IPS-18c (cell line): Measurements from ENCODE around the gene OR14K1.
"Not testable (repeated sequence)": the region's sequence is repeated elsewhere in the genome, so short reads cannot be mapped to it uniquely, and the experiment has no call there.

Source experiments
- H3K4me3 ChIP-seq: 2 replicates; pipeline ENCODE4 v1.7.0; 2013; ENCODE audit warnings: low read depth, mild to moderate bottlenecking, low read length, moderate library complexity; ENCODE audit not compliant: insufficient read depth
- H3K9me3 ChIP-seq: one replicate; pipeline ENCODE4 v1.6.1; 2013; ENCODE audit warnings: mild to moderate bottlenecking, low read length, moderate library complexity; ENCODE audit not compliant: control insufficient read depth, insufficient read depth

The OR14K1 gene

DNA sequence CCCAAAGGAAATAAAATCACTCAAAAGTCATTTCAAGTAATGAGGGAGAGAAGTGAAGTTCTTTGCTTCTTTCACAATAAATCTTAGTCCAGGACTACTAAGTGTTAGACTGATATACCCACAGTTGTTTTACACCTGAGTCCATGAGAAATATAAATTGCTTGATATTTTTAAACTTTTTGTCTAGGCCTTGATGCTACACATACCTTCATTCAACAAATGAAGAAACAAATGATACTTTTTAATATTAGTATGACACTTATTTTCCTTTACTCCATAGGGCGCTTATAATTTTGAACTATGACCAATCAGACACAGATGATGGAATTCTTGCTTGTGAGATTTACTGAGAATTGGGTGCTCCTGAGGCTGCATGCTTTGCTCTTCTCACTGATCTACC lies at the start of gene OR14K1:
OR14K1 (plus strand) TSS at position 301 of the 400 bp plus-strand sequence; CDS start at position 301, 0 bp downstream.
- H3K9me3 ChIP-seq, result no peaks in the 10 kb centered on the region

GRCh38 chr1:247701338-247701737 lies 37.1 kb upstream of the OR14K1 start:
- H3K4me3 ChIP-seq, result no peak overlapping the region
- H3K9me3 ChIP-seq, result no peaks in the 10 kb centered on the region

More for the DNA sequence above, at the start of gene OR14K1:
- H3K4me3 ChIP-seq, result no peak within 1 kb of the TSS

DNA sequence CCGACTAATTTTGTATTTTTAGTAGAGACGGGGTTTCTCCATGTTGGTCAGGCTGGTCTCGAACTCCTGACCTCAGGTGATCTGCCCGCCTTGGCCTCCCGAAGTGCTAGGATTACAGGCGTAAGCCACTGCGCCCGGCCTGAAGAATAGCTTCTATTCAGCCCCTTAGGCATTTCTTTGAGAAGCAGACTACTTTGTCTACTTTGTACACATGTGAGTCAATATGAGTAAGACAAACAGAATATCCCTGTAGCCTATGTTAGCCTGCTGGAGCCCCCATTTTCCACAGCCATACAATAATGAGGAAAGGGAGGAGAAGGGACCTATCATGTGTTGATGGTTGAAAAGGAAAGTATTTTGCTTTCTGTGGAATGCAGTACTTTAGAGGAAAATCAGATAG lies 27.7 kb upstream of the OR14K1 start:
- not testable (repeated sequence) for H3K4me3 ChIP-seq, H3K9me3 ChIP-seq

DNA sequence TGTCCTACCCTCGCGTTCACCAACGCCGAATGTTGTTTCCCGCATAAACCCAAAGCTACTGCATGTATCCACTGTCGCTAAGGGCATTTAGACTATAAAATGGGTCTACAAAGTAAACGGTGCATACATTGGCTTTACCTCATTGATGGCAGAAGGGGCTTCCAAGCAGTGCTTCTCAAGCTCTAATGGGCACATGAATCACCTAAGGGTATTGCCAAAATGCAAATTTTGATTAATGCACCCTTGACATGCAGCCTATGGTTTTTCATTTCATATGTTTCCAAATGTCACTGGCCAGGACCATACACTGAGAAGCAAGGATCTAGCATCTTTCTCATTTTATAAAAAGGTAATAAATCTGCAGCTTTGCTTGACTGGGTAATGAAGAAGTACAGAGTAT lies 24.7 kb upstream of the OR14K1 start:
- Histone ChIP-seq H3K9me3 (no peaks in the 10 kb centered on the region), H3K4me3 (no peak overlapping the region)

DNA sequence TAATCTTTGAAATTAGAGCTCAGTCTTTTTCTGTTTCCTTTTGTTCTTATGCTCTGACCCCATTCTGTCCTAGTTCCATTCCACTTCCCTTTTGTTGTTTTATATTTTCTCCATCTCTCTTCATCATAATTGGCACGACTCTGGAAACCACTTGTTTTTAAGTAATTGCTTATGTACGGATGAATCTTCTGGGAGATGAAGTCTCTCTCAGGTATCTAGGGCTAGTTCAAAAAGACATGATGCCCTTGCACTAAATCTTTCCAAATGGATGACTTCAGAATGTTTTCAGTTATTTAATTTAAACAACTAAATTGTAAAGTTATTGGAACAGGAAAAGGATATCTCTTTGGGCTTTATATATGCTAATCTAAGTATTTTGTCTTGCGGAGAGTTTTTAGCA lies 21.9 kb upstream of the OR14K1 start, which contains the start of gene OR6F1:
OR6F1 (minus strand) TSS at position 101 of the 400 bp plus-strand sequence. CDS start 3,891 bp downstream, outside the sequence.
- Histone ChIP-seq H3K4me3 (no peak within 1 kb of the TSS), H3K9me3 (no peaks in the 10 kb centered on the region)

GRCh38 chr1:247721222-247721621 lies 17.2 kb upstream of the OR14K1 start:
- H3K9me3 ChIP-seq, result no peaks in the 10 kb centered on the region
- no peak overlapping the region for H3K4me3 ChIP-seq

DNA sequence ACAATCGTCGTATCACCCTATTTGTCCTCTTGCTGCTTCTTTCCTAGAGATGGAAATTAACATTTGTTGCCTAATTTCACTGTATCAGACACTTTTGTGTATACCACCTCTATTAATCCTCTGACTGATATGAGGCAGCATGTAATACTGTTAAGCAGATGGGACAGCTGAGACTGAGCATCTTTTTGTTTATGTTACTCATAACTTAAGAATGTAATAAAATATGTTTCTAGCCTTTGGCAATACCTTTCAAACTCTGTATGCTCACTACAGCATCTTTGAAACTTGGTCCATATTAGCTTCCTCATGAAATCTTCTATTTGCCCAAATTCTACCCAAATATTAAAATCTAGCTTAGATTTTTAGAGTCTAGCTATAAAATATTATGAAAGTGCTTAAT lies 2.3 kb downstream of the OR14K1 start:
- H3K9me3 ChIP-seq, result no peaks in the 10 kb centered on the region
- H3K4me3 ChIP-seq, result no peak overlapping the region

DNA sequence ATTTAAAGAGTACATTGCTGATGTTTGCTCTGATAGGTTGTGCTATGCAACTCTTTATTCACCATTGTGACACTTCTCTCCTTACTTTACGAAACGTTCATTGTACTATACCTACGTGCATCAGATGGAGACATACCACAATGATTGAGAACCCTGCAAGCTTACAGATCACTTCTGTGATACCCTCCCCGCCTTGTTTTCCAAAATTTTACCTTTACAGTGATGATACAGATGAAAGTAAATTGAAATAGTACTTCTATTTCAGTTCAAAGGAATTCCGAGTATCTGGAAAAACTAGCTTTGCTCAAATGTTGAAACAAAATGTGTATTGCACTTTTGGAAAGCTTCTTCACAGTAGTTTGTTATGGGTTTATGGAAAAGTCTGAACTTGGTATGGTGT lies 3.3 kb downstream of the OR14K1 start:
- no peaks in the 10 kb centered on the region for H3K9me3 ChIP-seq
- no peak overlapping the region for H3K4me3 ChIP-seq

DNA sequence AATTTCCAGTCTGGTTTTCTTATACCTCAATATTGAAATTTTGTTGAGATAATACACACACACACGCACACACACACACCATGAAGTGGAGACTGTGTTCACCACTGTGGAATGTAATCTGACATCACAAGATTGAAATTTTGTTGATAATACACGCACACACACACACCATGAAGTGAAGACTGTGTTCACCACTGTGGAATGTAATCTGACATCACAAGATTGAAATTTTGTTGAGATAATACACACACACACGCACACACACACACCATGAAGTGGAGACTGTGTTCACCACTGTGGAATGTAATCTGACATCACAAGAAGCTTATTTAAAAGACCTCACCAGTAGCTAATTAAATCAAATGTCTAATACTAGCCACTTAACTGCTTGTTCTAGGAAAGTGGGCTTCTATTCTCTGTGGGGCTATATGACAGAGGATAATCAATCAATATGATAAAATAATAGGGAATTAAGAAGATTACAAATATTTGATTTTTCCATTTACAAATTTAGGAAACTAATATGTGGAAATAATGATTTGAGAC lies 3.9 kb downstream of the OR14K1 start:
- not testable (repeated sequence) for H3K4me3 ChIP-seq, H3K9me3 ChIP-seq

DNA sequence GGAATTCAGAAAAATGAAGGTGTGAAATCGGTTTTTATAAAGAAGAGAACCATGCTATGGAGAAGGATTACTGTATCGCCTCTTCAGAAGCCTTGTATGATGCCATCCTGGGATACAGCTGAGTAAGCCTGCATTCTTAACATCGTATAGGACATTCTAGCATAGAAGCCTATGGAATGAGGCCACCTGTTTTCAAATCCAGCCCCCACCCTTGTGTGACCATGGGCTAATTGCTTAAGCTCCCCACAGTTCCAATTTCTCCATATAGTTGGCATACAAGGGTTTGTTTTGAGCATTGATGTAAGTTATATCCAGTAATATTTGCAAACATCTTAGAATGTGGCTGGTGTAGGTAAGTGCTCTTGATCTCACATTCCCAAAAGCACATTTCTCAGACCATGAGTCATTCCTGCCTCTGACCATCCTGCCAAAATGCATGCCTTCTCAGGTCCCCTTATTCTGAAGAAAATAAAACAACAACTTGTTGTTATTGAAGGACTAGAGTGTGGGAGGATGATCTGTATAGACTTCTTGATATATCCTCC lies 8.0 kb downstream of the OR14K1 start:
- H3K9me3 ChIP-seq, result no peaks in the 10 kb centered on the region
- H3K4me3 ChIP-seq, result no peak overlapping the region

GRCh38 chr1:247747616-247748015 lies 9.2 kb downstream of the OR14K1 start:
- Histone ChIP-seq H3K4me3 (no peak overlapping the region), H3K9me3 (no peaks in the 10 kb centered on the region)

DNA sequence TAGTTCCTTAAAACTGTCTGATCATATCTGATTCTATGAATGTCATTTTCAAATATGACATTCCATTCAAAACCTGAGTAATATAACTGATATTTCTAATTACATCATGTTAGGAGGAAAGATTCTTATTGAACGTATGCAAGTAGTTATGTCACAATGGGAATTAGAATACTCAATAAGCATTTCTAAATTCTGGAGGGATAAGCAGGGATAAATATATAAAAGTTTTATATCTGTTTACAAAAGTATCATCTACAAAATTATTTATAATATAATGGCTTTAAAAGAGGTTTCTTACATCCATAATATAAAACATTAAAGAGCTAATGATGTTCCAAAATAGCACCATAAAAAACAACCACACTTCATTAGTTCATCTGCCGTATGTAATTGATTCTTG lies 9.6 kb downstream of the OR14K1 start, which contains the start of gene OR14A2:
OR14A2 (minus strand) TSS at position 101 of the 400 bp plus-strand sequence.
- Histone ChIP-seq H3K4me3 (no peak within 1 kb of the TSS), H3K9me3 (no peaks in the 10 kb centered on the region)

DNA sequence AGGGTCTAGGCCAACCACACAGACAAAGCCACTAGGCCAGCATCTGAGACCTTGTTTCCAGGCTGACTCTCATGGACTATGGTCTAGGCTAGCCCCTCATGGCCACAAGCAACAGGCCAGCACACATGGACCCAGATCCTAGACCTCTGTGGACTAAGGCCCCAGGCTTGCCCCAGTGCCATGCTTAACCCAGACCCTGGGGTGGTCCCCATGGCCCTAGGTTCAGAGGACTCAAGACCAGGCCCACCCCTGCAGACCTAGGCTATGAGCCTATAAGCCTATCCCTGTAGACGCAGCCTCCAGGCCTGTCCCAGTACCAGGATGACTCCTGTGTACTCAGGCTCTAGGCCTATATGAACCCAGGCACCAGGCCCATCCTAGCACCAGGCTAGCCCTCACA lies 11.5 kb downstream of the OR14K1 start:
- no peaks in the 10 kb centered on the region for H3K9me3 ChIP-seq
- no peak overlapping the region for H3K4me3 ChIP-seq

- H3K4me3 ChIP-seq, H3K9me3 ChIP-seq: not testable (repeated sequence)
Observed at GRCh38 chr1:247754311-247754710, 15.9 kb downstream of the OR14K1 start.

DNA sequence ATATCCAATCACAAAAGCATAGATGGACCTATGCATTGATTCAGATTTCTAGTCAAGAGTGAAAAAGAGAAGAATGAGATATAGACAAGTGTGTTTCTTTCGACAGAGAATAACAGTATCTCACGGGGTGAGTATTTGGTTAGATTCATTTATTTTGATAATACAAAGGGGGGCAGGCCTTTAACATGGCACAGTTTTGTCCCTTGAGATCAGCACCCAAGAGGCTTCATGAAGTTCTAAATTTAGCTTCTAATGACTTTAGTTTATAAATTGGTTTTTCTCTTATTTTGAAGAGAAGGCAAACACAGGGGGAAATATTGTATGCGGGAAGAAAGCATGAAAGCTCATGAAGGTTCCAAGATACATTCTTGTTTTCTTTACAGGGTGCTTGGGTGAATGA lies 22.0 kb downstream of the OR14K1 start, which contains the start of gene OR1C1:
OR1C1 (minus strand) TSS at position 101 of the 400 bp plus-strand sequence. CDS start 2,150 bp downstream, outside the sequence.
- Histone ChIP-seq H3K9me3 (no peaks in the 10 kb centered on the region), H3K4me3 (no peak within 1 kb of the TSS)

- Histone ChIP-seq H3K9me3 (no peaks in the 10 kb centered on the region), H3K4me3 (no peak overlapping the region)
Observed at GRCh38 chr1:247769603-247770002, 31.2 kb downstream of the OR14K1 start.
